ENCODE data around the gene UNC93B1.
"Not testable (repeated sequence)": the region's sequence is repeated elsewhere in the genome, so short reads cannot be mapped to it uniquely, and the experiment has no call there.

Gene UNC93B1

DNA sequence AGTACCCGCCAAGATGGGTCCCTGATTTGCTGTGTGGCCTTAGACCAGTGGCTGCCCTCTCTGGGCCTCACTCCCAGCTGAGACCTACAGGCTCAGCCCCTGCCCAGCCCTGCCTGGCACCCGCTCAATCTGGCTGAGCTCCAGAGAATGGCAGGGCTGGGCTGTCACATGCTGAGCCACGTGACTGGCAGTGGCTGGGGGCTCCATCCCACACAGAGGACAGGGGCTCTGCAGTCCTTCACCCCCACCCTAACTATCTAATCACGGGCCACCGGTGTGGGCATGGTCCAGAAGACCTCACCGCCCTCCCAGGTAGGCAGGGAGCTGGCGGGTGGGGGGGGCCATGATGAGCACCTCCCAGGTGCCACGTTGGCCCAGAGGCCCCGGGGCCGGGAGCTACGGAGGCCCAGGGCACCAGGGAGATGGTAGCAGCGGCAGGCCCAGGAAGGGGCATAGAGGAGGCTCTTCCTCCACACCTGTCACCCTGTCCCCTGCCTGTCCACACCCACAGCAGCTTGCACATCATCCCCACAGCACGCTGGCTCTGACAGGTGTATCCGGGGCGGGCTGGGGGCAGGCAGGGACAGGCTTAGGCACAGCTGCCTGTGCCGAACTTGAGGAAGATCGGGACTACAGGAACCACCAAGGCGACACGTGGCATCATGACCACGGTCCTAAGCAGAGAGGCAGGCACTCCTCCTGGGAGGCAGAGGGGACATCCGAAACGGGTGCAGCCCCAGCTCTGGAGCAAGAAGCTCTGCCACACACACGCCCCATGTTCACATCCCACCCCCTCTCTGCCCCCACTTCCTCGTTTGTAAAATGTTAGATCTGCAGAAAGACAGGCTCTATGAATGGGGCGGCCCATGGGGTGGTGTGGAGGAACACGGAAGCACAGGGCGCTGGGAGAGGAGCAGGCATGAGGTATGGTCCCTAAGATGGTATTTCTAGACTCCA is 4.8 kb upstream of the UNC93B1 start:
- no peak for DNase-seq

DNA sequence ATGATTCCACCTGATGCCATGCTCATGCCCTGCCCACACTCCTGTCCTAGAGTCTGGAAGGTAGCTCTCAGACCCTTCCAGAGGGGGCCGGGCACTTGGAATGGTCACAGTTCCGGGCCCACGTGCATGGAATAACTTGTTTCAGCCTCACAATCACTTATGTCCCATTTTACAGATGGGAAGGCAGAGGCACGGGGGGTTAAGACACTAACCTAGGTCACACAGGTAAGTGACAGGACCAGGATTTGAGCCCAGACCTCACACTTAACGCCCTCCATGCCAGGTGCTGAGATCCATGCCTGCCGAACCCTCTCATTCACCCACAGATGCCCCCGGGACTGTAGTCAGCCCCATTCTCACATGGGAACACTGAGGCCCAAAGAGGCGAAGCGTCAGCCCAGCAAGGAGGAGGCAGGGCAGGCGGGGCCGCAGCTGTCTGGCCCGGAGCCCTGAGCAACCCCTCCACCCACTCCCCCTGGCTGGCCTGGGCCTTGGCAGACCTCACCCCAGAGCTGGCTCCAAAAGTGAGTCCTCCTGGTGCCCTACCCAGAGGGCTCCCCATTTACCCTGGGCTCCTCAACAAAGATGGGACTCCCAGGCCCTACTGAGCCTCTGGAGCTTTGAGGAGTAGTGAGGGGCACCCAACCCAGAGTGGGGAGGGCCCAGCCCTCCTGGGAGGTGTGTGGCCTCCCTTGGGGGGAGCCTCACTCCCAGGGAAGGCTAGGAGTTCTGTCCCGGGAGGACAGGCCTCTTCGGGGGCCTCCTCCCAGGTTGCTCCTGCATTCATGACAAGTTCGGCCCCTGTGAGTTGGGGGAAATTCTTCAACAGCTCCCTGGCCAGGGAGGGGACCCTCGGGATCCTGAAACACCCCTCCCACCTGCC is 3.8 kb upstream of the UNC93B1 start:
- no peak for DNase-seq

DNA sequence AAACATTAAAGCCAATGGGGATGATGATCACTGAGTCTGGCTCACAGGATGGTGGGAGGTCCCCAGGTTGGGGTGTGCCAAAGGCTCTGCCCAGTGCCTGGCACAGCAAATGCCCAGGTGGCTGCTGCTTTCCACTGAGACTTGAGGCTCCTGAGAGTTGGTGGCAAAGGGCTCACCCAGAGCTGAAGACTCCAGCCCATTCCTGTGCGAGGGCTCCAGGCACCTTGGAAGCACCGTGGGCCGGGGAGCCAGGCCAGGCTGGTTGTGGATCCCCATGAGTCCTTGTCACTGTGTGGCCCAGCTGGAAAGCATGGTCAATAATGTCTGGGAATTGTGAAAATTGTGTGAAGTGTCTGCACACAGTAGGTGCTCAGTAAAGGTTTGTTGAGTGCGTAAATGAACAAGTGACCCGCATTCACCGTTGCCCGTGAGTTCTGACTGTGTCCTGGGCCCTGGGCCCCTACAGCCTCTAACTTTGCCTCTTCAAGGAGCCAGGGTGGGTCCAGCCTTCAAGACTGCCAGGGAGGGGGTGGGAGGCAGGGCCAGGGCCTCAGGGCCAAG is 2.8 kb upstream of the UNC93B1 start:
- no peak for DNase-seq

DNA sequence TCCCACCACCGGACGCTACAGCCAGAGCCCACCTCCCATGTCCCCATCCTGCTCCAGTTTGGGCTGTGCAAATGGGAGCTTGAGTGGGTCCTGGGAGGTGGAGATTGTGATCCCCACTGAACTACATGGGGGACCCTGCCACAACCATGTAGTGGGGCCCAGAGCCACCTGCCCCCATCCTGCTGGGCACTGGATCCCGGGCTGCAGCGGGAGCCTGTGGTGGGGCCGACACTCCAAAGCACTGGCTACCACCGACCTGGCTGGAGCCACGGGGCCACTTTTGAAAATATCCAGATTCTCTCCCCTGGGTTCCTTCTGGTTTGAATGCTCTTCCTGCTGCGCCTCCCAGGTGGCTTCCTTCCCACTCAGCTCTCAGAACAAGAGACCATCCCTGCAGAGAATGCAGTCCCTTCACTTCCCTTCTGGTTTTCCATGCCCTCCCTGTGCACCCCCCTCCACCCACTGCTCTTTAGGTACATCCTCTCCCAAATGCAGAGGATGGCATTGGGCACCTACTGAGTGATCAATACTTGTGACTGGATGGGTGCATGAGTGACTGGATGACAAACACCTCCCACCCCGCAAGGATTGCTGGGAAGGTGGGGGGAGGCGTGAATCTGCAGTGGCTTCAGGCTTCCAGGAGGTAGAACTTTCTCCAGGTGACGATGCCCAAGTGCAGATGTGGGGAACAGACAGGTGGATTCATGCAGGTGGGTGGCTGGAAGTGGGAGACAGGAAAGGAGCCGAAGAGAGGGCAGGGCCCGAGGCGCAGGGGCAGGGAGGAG is 846 bp upstream of the UNC93B1 start:
- DNase-seq: no peak

DNA sequence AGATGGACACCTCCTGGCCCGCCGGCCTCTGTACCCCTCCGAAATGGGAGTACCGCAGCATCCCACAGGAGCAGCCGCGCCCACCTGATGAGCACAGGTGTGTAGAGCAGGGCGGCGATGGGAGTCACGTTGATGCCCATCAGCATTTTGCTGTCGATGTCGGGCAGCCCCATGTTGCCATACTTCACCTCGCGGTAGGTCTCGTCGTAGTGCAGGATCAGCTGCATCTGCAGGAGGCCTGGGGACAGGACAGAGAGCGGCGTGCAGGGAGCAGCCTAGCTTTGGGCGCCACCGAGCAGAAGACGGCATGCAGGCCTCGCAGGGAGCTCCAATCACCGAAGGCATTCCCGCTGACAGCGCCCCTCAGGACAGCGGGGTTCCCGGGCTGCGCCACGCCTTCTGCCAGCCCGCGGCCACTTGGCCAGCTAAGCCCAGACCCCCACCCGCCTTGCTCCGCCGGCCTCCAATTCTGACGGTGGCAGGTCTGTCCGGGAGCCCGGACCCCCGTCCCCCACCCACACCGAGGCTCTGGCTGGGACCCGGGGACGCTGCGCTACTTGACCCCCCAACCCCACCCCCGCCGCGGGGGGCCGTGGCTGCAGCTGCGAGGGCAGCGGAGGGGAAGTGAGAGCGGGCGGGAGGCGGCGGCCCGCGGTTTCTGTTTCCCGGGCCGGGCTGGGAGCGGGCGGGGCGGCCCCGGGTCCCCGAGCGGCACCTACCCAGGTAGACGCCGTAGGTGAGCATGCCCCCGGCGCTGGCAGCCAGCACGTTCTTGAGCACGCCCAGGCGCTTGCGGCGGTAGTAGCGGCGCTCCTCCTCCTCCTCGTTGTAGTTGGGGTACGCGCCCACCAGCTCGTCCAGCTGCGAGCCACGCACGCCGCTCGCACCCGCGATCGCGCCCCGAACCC is 705 bp downstream of the UNC93B1 start:
- no peak for DNase-seq

DNA sequence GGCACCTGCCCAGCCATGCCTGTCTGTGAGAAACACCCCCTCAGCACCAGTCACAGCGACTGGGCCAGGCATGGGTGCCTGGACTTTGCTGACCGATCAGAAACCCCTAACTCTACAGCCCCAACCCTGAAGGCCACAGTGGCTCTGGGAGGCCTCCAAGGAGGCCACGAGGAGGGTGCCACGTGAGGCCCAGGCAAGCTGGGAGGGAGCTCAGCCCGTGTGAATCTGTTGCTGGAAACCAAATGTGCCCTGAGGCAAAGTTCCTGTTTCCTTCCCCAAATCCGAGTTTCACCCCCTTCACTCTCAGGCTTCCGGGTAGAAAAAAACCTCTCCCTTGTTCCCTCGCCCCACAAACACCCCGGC is 1.3 kb downstream of the UNC93B1 start:
- DNase-seq: no peak

DNA sequence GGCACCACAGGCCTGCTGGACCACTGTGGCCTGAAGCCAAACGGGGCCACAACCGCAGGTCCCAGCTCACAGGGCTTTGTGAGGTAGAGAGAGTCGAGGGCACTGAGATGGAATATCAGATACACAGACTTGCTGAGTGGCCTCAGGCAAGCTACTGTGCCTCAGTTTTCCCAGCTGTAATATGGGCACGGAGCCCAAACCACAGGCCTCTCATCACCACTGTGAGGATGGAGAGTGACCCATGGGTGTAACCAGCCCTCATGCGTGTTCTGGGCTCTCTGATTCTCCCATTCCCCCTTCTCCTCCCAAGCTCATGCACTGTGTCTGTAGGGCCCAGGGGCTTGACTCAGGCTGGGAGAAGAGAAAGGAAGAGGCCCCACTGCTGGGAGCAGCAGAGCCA is 4.2 kb downstream of the UNC93B1 start:
- no peak for DNase-seq

DNA sequence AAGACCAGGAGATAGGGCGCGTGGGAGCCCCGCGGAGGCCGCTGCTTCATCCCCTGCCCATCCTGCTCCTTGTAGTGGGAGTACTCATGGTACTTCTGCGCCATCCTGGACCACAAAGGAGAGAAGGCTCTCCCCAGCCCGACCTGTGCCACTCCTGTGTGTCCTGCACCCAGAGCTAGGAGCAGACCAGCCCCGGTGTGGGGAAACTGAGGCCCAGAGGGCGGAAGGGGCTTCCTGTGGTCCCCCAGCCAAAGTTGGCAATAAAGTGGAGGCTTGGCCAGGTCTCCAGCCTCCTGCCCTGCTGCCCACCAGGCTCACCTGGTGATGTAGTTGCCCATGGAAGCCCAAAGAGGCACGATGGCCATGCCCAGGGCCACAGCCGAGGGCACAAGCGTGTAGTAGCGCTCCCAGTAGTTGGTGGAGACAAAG is 4.7 kb downstream of the UNC93B1 start:
- DNase-seq: no peak

DNA sequence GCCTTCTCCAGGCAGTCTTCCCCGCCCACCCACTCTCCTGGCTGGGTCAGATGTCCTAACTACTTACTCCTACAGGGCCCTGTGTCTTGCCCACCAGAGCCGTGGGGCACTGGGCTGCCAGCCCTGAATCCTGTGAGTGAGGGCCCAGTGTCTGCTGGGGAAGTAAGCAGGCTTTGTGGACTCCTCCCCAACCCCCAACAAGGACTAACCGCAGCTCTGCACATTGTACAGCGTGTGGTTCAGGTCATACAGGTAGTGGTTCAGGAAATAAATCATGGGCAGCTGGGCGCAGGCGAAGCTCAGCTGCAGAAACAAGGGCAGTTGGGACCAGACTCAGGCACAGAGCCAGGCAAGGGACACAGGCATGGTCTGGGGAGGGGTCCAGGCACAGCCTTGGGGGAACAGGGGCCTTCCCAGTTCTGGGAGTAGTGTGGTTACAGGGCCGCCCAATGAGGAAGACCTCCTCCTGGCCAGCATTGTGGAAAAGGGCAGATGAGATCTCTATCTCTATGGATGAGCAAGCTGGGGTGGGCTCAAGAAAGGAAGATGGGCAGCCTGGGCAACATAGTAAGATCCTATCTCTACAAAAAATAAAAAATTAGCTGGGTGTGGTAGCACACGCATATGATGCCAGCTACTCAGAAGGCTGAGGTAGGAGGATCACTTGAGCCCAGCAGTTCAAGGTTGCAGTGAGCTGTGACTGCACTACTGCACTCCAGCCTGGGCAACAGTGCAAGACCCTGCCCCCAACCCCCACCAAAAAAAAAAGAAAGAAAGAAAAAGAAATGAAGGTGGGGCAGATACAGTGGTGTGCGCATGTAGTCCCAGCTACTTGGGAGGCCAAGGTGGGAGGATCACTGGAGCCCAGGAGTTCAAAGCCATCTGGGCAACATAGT is 5.5 kb downstream of the UNC93B1 start:
- no peak for DNase-seq

DNA sequence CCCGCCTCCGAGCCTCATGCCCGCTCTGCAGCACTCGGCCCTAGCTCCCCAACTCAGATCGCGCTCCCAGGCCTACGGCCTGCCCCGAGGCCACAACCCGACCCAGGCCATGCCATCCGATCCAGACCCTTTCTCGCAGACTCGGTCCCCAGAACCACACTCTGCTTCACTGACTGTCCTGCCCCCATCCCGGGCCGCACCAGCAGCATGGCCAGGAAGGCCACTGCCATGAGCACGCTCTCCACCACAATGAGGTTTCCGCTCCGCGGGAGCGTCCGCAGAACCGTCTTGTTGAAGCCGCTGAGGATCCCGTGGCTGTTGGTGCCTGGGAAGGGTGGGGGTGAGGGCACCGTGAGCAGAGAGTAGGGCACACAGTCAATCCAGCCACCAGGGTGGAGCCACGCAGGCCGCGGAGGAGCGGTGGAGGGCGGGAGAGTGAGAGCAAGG is 6.4 kb downstream of the UNC93B1 start:
- DNase-seq: no peak

DNA sequence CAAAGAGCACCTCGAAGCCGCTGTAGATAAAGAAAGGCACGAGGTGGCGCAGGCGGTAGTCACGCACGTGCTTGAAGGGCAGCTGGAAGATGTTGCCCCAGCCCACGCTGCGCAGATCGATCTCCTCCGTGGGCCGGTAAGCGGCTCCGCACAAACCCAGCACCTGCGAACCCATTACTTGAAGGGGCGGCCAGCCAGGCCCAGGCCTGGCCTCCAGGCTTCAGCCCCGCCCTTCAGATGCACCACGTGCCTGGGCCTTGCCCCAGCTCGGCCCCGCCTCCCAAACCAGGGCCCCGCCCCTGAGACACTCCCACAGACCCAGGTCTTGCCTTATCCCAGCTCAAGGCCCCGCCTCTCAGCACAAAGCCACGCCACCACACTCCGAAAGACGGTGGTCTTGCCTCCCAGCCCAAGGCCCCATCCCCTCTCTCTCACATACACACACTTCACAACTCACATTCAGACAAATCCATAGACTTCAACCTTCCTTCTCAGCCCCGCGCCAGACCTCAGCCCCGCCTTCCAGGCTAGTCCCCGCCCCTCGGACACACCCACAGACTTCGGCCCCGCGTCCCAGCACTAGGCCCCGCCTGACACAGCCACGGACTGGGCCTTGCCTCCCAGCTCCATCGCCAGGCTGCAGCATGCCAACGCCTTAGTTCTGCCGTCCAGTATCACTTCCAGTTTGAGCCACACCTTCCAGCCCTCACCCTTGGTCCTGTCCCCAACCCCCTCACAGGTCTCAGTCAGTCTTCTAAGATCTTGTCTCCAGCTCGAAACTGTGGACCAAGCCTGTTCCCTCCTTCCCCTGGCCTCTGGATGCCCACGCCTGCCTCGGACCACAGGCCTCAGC is 7.0 kb downstream of the UNC93B1 start:
- peak; percentile 74 for DNase-seq

DNA sequence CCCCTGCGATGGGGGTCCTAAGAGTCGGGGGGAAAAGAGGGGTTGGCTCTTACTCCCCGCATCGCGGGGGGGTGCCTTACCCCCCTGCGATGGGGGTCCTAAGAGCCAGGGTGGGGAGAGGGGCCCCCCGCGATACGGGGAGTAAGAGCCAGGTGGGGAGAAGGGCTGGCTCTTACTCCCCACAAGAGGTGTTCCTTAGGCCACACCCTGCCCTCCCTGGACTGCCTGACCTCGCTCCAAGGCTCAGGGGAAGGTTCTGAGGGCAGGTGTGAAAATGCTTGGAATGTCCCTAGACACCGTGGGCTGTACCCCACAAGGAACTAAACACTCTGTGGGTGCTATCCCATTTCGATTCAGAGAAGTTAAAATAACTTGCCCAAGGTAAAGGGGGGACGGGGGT is 7.8 kb downstream of the UNC93B1 start:
- DNase-seq: no peak

DNA sequence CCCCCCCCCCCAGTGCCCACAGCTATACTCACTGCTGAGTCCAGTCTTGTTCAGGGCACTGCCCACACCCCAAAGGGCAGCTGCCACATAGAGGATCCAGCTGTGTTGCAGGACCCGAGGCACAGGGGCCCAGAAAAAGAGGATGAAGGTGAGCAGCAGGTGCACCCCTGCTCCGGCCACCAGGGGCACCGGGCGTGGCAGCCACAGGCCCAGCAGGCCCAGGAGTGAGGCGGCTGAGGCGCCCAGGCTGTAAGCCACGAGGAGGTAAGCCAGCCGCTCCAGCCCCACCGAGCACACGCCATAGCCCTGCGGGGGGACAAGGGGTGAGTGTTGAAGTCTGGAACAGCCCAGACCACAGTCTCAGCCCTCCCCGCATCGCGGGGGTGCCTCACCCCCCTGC is 8.3 kb downstream of the UNC93B1 start:
- not testable (repeated sequence) for DNase-seq

DNA sequence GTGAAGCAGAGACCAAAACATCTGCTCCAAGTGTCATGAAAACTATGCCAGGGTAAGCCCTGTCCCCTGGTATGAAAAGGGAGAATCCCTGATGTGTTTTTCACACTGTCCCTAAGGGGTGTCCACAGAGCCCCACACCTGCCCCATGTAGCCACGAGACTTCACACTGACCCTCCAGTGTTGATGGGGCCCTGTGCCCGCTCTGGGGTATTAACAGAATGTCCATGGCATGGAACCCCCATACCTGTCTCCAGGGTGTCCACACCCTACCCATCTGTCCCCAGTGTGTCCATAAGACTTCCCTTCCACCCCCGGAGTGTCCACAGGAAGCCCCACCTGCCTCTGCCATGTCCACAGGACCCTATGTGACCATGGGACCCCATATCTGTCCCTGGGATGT is 8.8 kb downstream of the UNC93B1 start:
- not testable (repeated sequence) for DNase-seq

DNA sequence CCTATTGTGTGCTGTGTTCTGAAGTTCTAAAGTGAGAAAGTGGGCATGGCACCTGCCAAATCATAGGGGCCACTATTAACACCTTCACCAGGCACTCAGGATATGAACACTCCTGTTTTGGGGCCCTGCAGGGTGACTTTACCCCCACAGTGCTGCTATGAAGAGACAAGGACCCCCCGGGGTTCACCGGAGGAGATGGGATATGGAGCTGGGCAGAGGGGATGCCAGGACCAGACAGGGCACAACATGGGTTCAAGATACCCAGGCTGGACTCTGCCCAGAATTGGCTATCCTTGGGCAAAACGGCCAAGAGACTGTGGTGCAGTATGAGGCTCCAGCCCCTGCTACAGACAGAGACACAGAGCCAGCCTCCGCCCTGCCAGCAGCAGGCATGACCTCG is 9.5 kb downstream of the UNC93B1 start:
- DNase-seq: not testable (repeated sequence)

DNA sequence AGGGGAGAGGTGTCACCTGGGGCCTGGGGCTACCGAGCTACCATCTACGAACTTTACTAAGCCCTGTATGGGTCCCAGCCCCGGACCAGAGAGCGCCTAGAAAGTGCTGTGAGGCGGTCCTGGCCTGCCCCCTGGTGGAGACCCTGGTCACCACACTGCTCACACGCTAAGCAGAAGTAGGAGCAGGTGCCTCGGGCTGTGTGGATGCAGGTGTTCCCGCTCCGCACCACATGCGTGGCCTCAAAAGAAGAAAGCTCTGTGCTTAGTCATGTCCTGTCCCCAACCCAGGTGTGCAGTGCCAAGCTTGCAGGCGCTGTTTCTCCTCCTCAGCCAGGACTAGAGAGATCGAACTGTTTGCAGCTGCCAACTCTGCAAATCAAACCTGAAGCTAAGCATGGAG is 10.1 kb downstream of the UNC93B1 start:
- peak; percentile 70 for DNase-seq

DNA sequence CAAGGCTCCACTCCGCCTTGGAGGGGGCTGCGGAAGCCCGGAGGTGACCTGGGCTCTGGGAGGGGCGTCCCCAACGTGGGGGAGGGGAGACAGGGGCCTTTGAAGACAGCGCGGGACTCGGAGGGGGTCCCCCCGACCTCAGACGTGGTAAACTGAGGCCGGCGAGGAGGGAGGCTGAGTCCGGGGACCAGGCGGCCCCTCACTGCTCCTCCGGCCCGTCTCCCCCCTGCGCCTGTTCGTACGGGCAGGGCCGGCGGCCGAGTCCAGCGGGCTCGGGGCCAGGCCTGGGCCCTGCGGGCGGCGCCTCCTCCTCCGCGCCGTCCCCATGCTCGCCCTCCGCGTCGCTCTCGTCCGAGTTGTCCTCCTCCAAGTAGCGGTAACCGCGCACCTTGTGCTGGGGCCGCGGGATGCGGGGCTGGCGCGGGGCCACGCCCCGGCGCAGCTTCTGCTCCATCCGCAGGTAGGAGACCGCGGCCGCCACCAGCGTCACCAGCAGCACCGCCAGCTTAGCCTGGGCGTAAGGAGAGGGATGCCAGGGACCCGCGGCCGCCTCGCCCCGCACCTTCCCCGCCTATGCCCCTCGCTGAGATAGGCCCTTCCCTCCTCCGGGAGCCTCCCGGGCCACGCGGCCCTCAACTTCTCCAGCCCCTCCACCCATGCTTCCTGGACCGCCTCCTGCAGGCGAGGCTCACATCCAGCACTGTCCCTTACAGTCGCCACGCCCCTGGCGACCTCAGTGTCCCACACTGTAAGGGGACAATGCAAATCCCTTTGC is 12.4 kb downstream of the UNC93B1 start:
- not testable (repeated sequence) for DNase-seq

DNA sequence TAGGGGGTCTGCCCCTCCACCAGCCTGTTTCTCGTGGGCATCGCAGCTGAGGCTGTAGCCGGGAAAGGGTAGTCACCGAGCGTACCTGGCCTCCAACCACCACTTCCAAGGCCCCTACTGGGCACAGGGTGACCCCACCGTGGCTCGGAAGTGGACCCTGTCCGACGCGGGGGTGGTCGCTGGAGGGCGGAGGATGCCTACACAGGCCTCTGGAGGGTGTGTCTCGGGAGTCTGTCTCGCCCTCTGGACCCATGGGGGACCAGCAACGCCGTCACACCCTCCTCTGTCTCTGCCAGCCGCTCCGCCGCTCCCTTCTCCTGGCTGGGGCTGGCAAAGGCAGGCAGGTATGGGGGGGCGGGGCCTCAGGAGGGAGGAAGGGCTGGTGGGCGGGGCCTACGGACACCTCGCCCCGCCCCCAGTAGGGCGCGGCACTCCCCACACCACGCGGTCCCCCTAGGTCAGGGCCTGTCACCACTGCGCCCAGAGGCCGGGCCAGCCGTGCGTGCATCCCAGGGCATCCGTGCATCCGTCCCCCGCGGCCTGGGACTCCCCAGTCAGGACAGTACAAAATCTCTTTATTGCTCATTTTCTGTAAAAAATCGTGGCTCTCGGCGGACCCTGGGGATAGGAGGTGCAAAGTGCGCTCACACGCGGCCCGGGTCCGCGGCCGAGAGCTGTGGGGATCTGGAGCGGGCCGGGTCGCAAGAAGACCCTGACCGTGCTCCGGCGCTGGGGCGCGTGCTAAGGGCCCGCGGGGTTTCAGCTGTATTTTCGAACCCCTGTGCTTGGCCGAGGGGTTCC is 13.2 kb downstream of the UNC93B1 start:
- DNase-seq: peak; percentile 59

Data from retina (tissue), 1 donor.